Left forelimb (tissue), 1 donor: ENCODE measurements around the gene HNF1B.
"Not testable (repeated sequence)": the region's sequence is repeated elsewhere in the genome, so short reads cannot be mapped to it uniquely, and the experiment has no call there.

Experiments used
- DNase-seq: peaks from one replicate; pipeline ENCODE4 v3.0.0-alpha.2; 2018; ENCODE audit warnings: low spot score

Gene HNF1B

GRCh38 chr17:37702598-37702997, 42.3 kb downstream of the HNF1B start:
- no peak for DNase-seq

- no peak for DNase-seq
These were observed 43.4 kb downstream of the HNF1B start for GRCh38 chr17:37701496-37701898.

GRCh38 chr17:37700881-37701280, 44.0 kb downstream of the HNF1B start:
- DNase-seq: no peak

GRCh38 chr17:37699285-37699973, 45.4 kb downstream of the HNF1B start:
- no peak for DNase-seq

- no peak for DNase-seq
These were observed 46.0 kb downstream of the HNF1B start for GRCh38 chr17:37698911-37699255.

GRCh38 chr17:37698132-37698910, 46.5 kb downstream of the HNF1B start:
- DNase-seq: no peak

GRCh38 chr17:37697381-37697780, 47.5 kb downstream of the HNF1B start:
- no peak for DNase-seq

- no peak for DNase-seq
These were observed 48.5 kb downstream of the HNF1B start for GRCh38 chr17:37696366-37696765.

- no peak for DNase-seq
These were observed 49.1 kb downstream of the HNF1B start for GRCh38 chr17:37695726-37696125.

GRCh38 chr17:37694734-37695133, 50.1 kb downstream of the HNF1B start:
- no peak for DNase-seq

- no peak for DNase-seq
These were observed 51.5 kb downstream of the HNF1B start for GRCh38 chr17:37693328-37693727.

GRCh38 chr17:37691807-37692206, 53.1 kb downstream of the HNF1B start:
- DNase-seq: no peak

- no peak for DNase-seq
These were observed 55.5 kb downstream of the HNF1B start for GRCh38 chr17:37689317-37689716.

GRCh38 chr17:37683454-37683984, 61.3 kb downstream of the HNF1B start:
- DNase-seq: no peak

GRCh38 chr17:37682007-37682406, 62.9 kb downstream of the HNF1B start:
- no peak for DNase-seq

GRCh38 chr17:37679995-37680394, 64.9 kb downstream of the HNF1B start:
- DNase-seq: not testable (repeated sequence)

GRCh38 chr17:37678036-37678435, 66.8 kb downstream of the HNF1B start:
- no peak for DNase-seq

- no peak for DNase-seq
These were observed 67.8 kb downstream of the HNF1B start for GRCh38 chr17:37677021-37677420.

- no peak for DNase-seq
These were observed 68.5 kb downstream of the HNF1B start for GRCh38 chr17:37676115-37676925.

- DNase-seq: no peak
These were observed 70.3 kb downstream of the HNF1B start for GRCh38 chr17:37674511-37674910.

GRCh38 chr17:37673386-37673785, 71.5 kb downstream of the HNF1B start:
- no peak for DNase-seq

GRCh38 chr17:37672548-37673078, 72.2 kb downstream of the HNF1B start:
- no peak for DNase-seq
